Measurements from ENCODE around the gene CNPY2.

DNA sequence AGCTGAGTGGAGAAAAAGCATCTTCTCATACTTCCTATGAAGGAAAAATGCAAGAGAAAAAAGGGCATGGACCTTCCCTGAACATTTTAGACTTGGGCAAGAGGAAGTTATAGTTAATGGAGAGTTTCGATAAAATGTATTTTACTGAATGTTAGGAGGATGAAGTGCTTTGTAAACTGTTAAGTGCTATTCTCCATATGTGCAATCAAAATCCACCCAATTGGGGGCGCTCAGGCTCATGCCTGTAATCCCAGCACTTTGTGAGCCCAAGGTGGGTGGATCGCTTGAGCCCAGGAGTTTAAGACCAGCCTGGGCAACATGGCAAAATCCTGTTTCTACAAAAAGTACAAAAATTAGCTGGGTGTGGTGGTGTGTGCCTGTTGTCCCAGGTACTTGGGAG, 1.9 kb upstream of the CNPY2 start:
- TF ChIP-seq POLR2A (IDR thresholded peaks at IDR 0.05): no peak
- TF ChIP-seq, protein P1, sequence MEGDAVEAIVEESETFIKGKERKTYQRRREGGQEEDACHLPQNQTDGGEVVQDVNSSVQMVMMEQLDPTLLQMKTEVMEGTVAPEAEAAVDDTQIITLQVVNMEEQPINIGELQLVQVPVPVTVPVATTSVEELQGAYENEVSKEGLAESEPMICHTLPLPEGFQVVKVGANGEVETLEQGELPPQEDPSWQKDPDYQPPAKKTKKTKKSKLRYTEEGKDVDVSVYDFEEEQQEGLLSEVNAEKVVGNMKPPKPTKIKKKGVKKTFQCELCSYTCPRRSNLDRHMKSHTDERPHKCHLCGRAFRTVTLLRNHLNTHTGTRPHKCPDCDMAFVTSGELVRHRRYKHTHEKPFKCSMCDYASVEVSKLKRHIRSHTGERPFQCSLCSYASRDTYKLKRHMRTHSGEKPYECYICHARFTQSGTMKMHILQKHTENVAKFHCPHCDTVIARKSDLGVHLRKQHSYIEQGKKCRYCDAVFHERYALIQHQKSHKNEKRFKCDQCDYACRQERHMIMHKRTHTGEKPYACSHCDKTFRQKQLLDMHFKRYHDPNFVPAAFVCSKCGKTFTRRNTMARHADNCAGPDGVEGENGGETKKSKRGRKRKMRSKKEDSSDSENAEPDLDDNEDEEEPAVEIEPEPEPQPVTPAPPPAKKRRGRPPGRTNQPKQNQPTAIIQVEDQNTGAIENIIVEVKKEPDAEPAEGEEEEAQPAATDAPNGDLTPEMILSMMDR (IDR thresholded peaks at IDR 0.05): no peak
